Ureter (tissue), 1 donor: ENCODE data around the gene TMEM181. TPM values are rescaled to one million over a fixed set of nuclear protein-coding genes. Genes with fewer than 3 reads are reported as not detected.
"Not testable (repeated sequence)": the region's sequence is repeated elsewhere in the genome, so short reads cannot be mapped to it uniquely, and the experiment has no call there.

Experiments
- DNase-seq: peaks from one replicate; pipeline ENCODE4 v3.0.0-alpha.2; 2020; ENCODE audit warnings: low spot score
- total RNA-seq: library from RNA; stranded (reverse); gene quantifications from one replicate; pipeline ENCODE4 v1.2.4, GENCODE V29; 2023
- donor health status: DM: yes; HTN: yes; CAD: no.

Gene TMEM181
- total RNA-seq, 1 donor from 2014 or later, result 38.3 TPM

DNA sequence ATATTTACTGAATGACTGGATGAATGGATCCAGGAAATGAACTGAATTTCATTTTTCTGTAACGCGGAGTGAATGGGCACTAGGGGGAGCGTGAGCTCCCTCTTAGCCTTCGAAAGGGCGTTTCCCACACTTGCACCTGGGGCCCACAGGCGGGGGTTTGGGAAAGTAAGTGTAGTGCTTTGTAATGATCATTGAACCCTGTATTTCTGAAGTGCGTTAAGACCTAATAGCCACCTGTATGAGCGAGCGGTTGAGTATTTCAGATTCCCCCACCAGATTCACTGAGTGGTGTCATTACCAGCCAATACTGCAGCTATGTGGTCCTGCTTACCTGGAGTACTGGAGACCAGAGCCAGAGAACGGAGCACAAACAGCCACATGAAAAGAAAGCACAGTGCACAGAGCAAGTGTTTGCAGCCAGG is 100.5 kb downstream of the TMEM181 start:
- peak; percentile 48 for DNase-seq

DNA sequence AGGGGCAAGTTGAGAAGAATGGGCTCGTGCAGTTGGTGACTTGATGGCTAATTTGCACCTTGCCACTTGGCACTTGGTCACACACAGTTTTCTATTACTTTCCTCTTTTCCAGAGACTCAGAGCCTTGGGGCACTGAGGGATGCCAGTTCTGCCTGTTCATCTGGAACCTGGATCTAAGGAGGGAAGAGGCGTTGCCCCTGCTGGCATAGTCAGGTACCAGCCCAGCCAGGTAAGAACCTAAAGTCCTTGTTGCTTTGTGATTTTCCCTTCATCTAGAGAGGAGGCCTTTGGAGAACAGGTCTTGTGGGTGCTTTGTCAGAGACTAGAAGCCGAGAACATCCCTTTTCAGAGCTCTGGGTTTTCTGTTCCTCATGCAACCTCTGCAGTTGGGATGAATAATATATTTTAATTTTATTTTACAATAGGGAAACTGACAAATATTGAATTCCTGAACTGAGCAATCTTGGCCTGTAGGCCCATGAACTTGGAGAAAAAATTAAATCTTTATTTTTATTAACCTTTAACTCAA is 101.3 kb downstream of the TMEM181 start:
- DNase-seq, result no peak

DNA sequence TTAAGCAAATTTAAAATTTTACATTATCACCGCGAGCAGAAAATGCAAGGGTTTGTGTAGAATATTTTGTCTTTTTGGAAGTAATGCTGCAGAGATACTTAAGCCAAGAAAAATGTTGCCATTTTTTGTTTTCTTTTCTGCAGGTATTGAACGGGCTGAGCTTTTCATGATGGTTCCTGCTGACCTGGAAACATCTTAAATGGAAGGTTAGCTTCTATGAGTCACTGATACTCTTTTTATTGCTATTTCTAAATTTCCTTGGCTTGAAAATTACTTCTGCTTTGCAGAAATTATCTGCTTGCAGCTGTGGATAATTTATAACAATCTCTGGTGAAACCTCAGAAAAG is 102.7 kb downstream of the TMEM181 start:
- DNase-seq, result peak; percentile 1

DNA sequence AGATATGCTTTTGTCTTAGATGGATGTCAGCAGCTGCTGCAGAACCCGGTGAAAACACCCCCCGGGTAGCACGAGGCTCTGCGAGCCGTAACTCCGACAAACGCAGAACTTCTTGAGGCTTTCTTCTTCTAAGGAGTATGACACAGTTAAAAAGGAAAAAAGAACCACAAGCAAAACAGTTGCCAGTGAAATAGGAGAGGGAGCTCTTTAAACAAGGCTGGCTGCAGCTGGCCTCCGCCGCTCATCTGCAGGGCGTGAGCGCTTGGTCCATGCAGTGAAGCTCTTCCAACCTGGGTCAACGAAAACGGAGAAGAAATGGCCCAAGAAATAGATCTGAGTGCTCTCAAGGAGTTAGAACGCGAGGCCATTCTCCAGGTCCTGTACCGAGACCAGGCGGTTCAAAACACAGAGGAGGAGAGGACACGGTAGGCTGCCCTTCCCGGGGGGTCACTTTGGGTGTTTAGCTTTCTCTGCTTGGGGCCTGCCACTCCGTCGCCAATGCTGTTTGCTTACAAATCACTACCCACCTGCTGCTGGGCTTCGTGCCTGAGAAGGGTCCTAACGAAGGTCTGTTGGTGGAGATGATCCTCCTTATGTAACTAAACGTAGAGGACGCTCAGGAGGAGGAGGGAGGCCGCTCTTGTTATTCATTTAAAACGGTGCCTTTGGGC is 103.2 kb downstream of the TMEM181 start:
- DNase-seq, result peak; percentile 43

DNA sequence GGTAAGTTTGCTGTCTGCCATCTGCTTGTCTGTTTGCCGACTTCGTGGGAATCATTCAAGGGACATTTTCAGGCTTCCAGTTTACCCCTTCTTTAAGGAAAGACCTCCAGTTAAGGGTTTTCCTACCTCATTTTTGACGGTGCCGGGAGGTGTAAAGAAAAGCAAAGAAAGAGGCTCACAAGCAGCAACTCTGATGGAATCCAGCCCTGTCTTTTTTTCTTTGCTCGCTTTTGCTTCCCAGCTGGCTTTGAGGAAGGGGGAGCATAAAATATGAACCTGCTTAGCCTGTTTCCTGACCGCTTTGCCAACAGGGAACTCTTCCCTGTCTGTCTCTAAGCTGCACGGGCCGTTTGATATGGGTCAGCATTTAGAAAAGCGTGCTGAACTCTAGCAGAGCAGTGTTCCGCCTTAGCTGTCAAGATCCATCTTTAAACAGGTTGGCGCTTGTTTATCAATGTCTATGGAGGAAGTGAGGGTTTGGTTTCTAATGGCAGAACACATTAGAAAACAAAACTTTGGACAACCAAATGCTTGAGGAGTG is 103.8 kb downstream of the TMEM181 start:
- peak; percentile 68 for DNase-seq

DNA sequence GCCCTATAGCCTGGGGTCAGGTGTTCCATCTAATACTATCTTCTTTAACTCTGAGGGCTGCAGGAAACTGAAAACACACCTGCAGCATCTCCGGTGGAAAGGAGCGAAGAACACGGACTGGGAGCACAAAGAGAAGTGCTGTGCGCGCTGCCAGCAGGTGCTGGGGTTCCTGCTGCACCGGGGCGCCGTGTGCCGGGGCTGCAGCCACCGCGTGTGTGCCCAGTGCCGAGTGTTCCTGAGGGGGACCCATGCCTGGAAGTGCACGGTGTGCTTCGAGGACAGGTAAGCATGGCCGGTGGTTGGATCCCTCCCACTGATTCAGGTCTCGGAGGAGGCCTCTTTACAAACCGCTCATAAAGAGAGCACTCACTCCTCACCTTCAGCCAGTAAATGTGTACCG is 105.4 kb downstream of the TMEM181 start:
- no peak for DNase-seq

DNA sequence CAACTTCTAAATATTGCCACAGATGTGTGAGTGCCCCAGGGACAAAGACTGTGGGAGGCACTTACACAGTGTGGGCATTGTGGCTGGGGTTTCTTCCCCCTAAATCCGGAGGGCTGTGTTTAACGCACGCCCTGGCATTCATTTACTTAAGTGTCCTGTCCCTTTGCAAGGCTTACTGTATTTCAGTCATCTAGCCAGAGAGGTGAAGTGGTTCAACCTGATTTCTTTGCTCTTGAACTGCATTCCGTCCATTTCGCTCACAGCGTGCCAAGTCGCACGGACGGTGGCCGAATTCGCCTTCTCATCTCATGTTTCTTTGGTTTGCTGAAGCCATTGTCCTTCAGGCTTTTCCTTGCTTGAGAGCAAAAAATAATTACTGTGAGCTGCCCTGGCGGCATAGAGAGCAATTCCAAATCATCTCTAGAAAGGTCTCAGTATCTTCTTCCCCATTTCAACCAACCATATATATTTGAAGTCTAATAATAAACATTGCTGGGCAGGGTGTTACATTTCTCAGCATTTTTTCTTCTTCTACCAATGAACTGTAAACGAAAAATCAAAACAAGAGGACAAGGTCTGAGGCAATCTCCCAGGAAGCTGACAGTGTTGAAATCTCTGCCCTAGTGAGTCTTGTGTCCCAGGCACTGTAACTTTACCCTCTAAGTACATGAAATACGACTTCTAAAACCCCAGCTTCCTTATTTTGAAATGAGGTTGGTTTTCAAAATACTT is 106.9 kb downstream of the TMEM181 start:
- peak; percentile 58 for DNase-seq

DNA sequence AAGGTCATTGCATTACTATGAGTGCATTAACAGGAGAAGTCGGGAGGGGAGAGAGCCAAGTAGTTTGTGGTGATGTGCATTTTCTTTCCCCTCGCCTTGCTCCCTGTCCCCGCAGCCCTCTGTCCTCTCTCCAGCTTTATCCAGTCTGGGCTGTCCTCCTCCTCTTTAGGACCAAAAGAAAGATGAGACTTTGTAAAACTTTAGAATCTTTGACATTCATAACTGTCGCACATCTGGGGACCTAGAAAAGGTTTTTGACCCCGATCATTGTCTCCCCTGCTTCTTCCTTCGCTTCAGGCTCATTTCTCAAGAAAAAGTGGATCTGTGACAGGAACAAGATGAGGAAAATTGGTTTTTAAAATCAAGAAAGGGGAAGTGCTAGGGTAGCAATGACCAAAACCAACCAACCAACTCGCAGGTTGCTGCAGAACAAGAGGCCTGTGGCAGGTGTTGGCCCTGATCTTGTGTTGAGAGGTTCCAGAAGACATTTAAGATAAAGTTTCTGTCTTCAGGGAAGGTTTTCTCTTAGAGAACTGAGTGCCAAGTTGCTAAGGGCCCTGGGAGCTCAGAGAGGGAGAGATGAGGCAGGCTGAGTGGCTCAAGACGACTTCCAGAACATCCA is 107.6 kb downstream of the TMEM181 start:
- DNase-seq, result no peak

DNA sequence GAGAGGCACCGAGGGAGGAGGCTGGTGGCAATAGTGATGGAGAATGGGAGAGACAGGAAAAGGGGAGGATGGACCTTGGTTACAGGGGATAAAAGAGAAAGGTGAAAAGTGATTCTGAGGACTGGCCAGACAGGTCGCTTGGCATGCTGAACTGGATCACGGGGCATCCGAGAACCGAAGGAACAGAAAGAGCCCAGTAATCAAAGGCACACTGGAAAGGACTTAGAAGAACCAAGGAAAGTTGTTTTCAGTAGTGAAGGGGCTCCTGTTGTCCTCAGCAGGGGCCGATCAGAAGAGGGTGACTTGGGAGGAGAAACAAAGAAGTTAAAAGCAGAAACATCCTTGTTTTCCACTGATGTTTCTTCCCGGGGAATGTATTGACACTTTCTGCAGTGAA is 108.8 kb downstream of the TMEM181 start:
- no peak for DNase-seq

DNA sequence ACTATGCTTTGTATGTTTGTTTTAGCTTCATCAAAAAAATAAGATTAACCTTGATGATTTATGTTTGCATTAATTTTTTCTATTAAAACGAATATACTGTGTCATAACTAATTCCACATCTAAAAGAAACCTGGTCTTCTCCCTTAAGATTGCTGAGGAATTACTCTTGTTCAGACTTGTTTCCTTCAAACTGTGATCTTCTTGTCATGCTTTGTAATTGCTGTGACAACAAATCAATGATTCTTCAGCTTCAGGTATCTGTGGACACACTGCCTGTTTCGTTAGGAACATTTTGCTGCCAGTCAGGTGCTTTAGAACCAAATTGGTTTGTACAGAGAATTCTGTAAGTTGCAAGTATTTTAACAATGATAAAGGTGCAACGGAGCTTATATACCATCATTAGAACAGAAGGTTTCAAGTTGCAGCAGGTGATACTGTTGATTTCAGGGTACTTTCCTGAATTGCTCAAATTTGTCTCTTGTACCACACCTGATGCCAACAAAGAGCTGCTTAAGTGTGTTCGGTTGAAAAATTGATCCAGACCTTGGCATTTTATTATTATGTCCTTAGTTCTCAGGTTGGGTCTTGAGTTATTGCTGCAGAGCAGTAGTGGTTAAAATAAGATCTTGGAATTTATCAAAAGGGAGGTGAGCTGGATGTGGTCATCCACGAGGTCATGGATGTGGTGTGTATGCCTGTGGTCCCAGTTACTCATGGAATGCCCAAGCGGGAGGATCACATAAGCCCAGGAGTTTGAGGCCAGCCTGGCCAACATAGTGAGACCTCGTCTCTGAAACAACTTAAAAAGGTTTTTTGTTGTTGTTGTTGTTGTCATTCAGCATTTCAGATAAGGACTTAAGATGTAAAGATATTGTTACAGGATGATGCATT is 109.5 kb downstream of the TMEM181 start:
- no peak for DNase-seq

DNA sequence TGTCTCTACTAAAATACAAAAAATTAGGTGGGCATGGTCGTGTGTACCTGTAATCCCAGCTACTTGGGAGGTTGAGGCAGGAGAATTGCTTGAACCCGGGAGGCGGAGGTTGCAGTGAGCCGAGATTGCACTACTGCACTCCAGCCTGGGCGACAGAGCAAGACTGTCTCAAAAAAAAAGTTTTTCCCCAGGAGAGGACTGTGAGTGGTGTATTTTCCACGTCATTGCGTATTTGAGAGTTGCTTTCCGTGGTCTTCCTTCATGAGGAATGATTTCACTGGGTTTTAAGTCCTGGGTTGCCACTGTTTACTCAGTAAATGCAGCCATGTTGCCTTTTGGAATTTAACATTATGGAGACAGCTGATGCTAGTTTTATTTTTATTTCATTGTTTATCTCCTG is 112.2 kb downstream of the TMEM181 start:
- not testable (repeated sequence) for DNase-seq

DNA sequence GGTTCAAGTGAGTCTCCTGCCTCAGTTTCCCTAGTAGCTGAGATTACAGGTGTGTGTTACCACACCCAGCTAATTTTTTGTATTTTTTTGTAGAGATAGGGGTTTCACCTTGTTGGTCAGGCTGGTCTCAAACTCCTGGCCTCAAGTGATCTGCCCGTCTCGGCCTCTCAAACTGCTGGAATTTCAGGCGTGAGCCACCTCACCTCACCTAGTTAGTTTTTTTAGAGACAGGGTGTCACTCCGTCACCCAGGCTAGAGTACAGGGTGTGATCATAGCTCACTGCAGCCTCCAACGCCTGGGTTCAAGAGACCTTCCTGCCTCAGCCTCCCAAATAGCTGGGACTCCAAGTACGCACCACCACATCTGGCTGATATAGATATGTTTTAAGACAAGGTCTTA is 112.8 kb downstream of the TMEM181 start:
- DNase-seq, result no peak

DNA sequence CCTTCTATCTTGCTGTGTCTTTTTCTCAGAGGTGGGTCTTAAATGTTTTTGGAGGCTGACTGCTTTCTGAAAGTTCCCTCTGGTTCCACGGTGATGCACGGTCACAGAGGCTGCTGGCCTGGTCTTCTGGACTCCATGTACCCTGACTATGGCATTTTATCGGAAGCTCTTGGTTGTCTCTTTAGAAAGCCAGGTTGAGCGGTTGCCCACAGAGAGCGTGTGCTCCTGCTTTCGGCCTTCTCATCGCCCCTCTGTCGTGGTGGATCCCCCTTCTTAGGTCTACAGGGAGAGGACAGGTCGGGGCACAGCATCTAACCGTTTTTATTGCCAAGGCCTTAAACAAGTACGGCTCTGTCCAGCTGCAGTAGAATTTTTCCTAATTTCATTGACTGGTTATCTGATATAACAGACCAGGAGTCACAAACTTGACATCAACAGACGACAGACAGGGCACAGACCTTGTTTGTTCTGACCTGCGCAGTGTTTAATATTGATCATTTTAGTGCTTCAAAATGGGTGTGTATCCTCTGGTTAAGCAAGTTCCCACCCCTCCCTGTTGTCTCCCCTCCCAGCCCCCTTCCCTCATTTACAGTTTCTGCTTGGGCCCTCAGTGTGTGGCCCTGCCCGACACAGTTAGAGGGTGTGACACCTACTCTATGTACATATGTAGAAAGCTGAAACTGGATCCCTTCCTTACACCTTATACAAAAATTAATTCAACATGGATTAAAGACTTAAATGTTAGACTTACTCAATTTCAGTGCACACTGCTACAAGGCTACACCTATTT is 114.6 kb downstream of the TMEM181 start:
- DNase-seq, result no peak

DNA sequence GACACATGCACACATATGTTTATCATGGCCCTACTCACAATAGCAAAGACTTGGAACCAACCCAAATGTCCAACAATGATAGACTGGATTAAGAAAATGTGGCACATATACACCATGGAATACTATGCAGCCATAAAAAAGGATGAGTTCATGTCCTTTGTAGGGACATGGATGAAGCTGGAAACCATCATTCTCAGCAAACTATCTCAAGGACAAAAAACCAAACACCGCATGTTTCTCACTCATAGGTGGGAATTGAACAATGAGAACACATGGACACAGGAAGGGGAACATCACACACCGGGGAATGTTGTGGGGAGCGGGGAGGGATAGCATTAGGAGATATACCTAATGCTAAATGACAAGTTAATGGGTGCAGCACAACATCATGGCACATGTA is 117.2 kb downstream of the TMEM181 start:
- not testable (repeated sequence) for DNase-seq

DNA sequence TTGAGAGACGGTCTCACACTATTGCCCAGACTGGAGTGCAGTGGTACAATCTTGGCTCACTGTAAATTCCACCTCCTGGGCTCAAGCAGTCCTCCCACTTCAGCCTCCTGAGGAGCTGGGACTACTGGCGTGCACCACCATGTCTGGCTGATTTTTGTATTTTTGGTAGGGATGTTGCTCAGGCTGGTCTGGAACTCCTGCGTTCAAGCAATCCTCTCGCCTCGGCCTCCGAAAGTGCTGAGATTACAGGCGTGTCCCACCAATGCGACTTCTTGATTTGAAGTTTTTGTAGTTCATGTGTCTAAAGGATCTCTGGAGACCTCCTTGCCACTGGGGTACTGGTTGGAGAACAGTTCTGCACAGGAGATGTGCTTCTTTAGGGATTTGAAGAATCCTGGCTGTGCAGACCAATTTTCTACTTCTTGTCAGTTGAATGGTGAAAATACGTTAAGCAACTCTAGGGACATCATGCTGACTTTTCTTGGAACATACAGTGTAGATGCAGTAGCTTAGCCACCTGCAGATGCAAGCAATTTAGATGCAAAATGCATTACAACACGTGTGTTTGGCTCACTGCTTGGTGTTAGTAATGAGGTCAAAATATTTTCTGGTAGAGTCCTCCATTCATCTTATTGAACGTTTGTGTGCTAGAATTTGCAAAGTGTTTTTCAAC is 118.2 kb downstream of the TMEM181 start:
- no peak for DNase-seq

DNA sequence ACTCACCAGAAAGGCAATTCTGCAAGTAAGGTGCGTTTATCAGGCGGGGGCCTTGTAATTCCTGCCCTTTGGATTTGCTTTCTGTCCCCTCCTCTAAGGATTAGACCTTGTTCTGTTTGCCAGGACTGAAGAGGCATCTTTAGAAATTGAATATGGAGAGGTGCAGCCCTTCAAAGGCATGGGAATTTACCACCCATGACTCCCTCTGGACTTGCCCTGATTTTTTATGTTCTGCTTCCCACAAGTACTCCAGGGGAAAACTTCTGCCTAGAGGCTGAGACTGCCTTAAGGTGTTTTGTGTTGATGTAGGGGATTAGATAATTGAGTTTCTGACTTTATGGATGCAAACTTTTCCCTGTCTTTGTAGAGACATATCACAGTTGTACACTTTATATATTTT is 120.1 kb downstream of the TMEM181 start:
- no peak for DNase-seq

DNA sequence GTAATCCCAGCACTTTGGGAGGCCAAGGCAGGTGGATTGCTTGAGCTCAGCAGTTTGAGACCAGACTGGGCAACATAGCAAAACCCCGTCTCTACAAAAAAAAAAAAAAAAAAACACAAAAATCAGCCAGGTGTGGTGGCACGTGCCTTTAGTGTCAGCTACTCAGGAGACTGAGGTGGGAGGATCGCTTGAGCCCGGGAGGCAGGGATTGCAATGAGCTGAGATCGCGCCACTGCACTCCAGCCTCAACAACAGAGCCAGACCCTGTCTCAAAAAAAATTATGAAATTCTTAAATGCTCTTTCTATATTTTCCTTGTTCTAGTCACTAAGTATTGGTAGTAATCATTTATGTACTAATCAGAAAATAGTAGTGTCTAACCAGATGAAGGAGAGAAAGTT is 120.6 kb downstream of the TMEM181 start:
- no peak for DNase-seq

DNA sequence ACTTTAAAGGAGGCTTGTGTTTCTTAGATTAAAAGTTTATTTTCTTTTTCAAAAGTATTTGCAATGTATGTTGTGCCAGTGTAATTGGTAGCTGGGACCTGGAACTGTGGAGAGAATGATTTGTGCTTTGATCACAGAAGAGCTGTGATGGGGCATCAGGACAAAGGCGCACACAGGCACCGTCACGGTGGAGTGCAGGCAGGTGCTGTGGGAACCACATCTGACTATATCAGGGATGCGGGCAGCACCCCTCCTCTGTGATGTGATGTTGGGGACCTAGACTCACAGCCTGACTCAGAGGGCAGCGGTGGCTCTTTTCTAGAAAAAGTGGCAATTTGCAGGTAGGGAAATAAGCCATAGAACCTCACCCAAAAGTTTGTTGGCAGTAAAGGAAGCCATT is 124.4 kb downstream of the TMEM181 start:
- DNase-seq, result peak; percentile 28

DNA sequence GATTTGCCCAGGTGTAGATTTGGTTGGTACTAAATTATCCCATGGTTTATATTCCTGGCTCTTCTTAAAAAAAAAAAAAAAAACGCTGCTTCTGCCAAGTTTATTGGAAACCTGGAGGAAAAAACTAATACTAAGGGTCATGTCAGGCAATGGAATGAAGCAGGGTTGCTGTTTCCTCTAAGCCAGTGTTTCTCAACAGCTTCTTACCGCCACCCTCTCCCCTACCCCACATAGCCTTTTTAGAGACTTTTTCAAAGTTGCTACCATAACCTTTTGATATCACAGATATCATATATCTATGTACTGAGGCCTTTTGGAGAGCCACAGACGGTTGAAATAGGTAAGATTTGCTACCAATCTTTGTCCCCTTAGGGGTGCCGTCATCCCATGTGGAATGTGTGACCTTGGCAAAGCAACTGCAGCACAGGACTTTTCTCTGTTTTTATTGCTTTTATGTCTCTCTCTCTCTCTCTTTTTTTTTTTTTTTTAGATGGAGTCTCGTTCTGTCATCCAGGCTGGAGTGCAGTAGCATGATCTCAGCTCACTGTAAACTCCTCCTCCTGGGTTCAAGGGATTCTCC is 124.9 kb downstream of the TMEM181 start:
- DNase-seq, result no peak
